Omental fat pad (tissue), 4 donors: ENCODE data around the gene ZNF334. TPM values are rescaled to one million over a fixed set of nuclear protein-coding genes. Genes with fewer than 3 reads are reported as not detected.

ENCODE experiments used
- ATAC-seq: fragments of 150-250 bp; one replicate; pipeline ENCODE4 v1.9.1; 2016; ENCODE audit warnings: mild to moderate bottlenecking, moderate library complexity; ENCODE audit not compliant: low FRiP score
- DNase-seq: peaks from one replicate; pipeline ENCODE4 v3.0.0-alpha.2; 2019; ENCODE audit warnings: low spot score
- CTCF ChIP-seq, 3 donors: fragments of 450-650 bp; IDR thresholded peaks; one replicate each; pipeline ENCODE4 v1.5.1; 2016 to 2017; ENCODE audit warnings: antibody characterized with exemption in 3 of 3, mild to moderate bottlenecking in 3 of 3, moderate library complexity in 2 of 3
- total RNA-seq, 4 donors: library from RNA; depleted of rRNA; stranded (reverse); fragments of >200 nt; gene quantifications; one replicate each; pipeline ENCODE4 v1.1.0, GENCODE V29; 2016

ZNF334 gene
- total RNA-seq, 4 donors from 2014 or later: 1.2 to 7.3 (median 2.4) TPM

GRCh38 chr20:46487628-46488027 is 25.7 kb downstream of the ZNF334 start:
- DNase-seq (no peak), ATAC-seq (no peak)
- no peak for TF ChIP-seq CTCF (IDR thresholded peaks at IDR 0.05)

GRCh38 chr20:46485431-46485830 is 27.9 kb downstream of the ZNF334 start:
- no peak for TF ChIP-seq CTCF (IDR thresholded peaks at IDR 0.05)
- ATAC-seq (no peak), DNase-seq (no peak)

GRCh38 chr20:46484954-46485353 is 28.4 kb downstream of the ZNF334 start:
- ATAC-seq: no peak
- no peak for TF ChIP-seq CTCF (IDR thresholded peaks at IDR 0.05)
- no peak for DNase-seq

GRCh38 chr20:46483879-46484278 is 29.5 kb downstream of the ZNF334 start:
- TF ChIP-seq CTCF (IDR thresholded peaks at IDR 0.05): no peak
- DNase-seq: no peak
- no peak for ATAC-seq

GRCh38 chr20:46482864-46483263 is 30.5 kb downstream of the ZNF334 start:
- no peak for DNase-seq
- TF ChIP-seq CTCF (IDR thresholded peaks at IDR 0.05): no peak
- no peak for ATAC-seq

- DNase-seq: no peak
- no peak for TF ChIP-seq CTCF (IDR thresholded peaks at IDR 0.05)
- ATAC-seq: no peak
Measured at GRCh38 chr20:46477640-46478039, 35.7 kb downstream of the ZNF334 start.

GRCh38 chr20:46477225-46477624 is 36.1 kb downstream of the ZNF334 start:
- no peak for TF ChIP-seq CTCF (IDR thresholded peaks at IDR 0.05)
- DNase-seq (no peak), ATAC-seq (no peak)
